H1 (cell line): ENCODE results near the gene AHRR. TPM values are rescaled to one million over a fixed set of nuclear protein-coding genes. Genes with fewer than 3 reads are reported as not detected.

Source experiments
- CTCF ChIA-PET: fragments of 300-600 bp; sonication (Branson Sonifier 250); formaldehyde crosslinking; loops from one replicate; lab custom pipeline; 2021; ENCODE audit not compliant: partially characterized antibody; lab: Charles Lee
- POLR2A ChIA-PET: fragments of 300-600 bp; sonication (Branson Sonifier 250); formaldehyde crosslinking; loops from one replicate; lab custom pipeline; 2021; ENCODE audit warnings: inconsistent platforms; ENCODE audit not compliant: partially characterized antibody; lab: Charles Lee
- DNase-seq, 2 experiments: peaks; one replicate each; pipeline versions ENCODE4 v3.0.0 to v3.0.0-alpha.2; 2010 to 2022; ENCODE audit warnings: low spot score in 2 of 2, low read depth in 1 of 2, mixed read lengths in 1 of 2
- FAIRE-seq: peaks from 2 replicates; lab custom pipeline; 2011; peaks lifted over from hg19 to GRCh38; lab: Jason Lieb, UNC
- H2AFZ ChIP-seq: 2 replicates; pipeline ENCODE4 v1.8.1; 2012; ENCODE audit warnings: low read length, inconsistent platforms
- H2AK5ac ChIP-seq: 2 replicates; pipeline ENCODE4 v1.6.1; 2013; ENCODE audit warnings: low read depth, low read length
- H2BK120ac ChIP-seq: replicated peaks from 2 replicates; pipeline ENCODE3; 2013; ENCODE audit warnings: low read depth, low read length, inconsistent platforms
- H2BK12ac ChIP-seq: 2 replicates; pipeline ENCODE4 v1.6.1; 2013; ENCODE audit warnings: low read depth, low read length
- H2BK15ac ChIP-seq: 2 replicates; pipeline ENCODE4 v1.6.1; 2013; ENCODE audit warnings: low read length
- H2BK20ac ChIP-seq: 2 replicates; pipeline ENCODE4 v1.6.1; 2013; ENCODE audit warnings: low read length
- H2BK5ac ChIP-seq: 2 replicates; pipeline ENCODE4 v1.6.1; 2013; ENCODE audit warnings: low read depth, low read length
- H3K14ac ChIP-seq: 2 replicates; pipeline ENCODE4 v1.6.1; 2013; ENCODE audit warnings: inconsistent platforms; ENCODE audit not compliant: insufficient read length
- H3K18ac ChIP-seq: 2 replicates; pipeline ENCODE4 v1.6.1; 2013; ENCODE audit warnings: low read length; ENCODE audit errors: extremely low read depth
- H3K23ac ChIP-seq: 2 replicates; pipeline ENCODE4 v1.6.1; 2013; ENCODE audit warnings: inconsistent platforms; ENCODE audit not compliant: insufficient read length
- H3K23me2 ChIP-seq: 2 replicates; pipeline ENCODE4 v1.6.1; 2013; ENCODE audit warnings: low read depth, low read length
- H3K27ac ChIP-seq: 2 replicates; pipeline ENCODE4 v1.6.1; 2011; ENCODE audit warnings: low read depth, low read length, inconsistent platforms
- H3K27me3 ChIP-seq, 4 experiments: replicated peaks in 1 of 4; 1 replicate in 1 of 4; 2 replicates in 3 of 4; pipeline versions ENCODE4 v1.6.1 to v1.8.1; 2011 to 2013; ENCODE audit warnings: low read length in 3 of 4, mild to moderate bottlenecking in 3 of 4, inconsistent platforms in 2 of 4, mixed read lengths in 2 of 4, moderate library complexity in 1 of 4; ENCODE audit not compliant: control insufficient read depth in 3 of 4, insufficient read depth in 3 of 4; ENCODE audit errors: extremely low read depth in 1 of 4
- H3K36me3 ChIP-seq, 4 experiments: 2 replicates each; pipeline versions ENCODE4 v1.6.1 to v1.8.1; 2011 to 2013; ENCODE audit warnings: mild to moderate bottlenecking in 4 of 4, low read length in 3 of 4, moderate library complexity in 2 of 4, control low read depth in 1 of 4, inconsistent platforms in 1 of 4; ENCODE audit not compliant: insufficient read depth in 4 of 4, control insufficient read depth in 2 of 4
- H3K4ac ChIP-seq: replicated peaks from 2 replicates; pipeline ENCODE3; 2013; ENCODE audit warnings: low read length, low read depth, mixed read lengths, inconsistent platforms; ENCODE audit not compliant: insufficient read length
- H3K4me1 ChIP-seq, 4 experiments: replicated peaks in 1 of 4; 1 replicate in 1 of 4; 2 replicates in 3 of 4; pipeline versions ENCODE4 v1.6.1 to v1.8.1; 2011 to 2013; ENCODE audit warnings: low read length in 3 of 4, inconsistent platforms in 2 of 4, mixed read lengths in 1 of 4; ENCODE audit not compliant: insufficient read depth in 4 of 4, control insufficient read depth in 3 of 4
- H3K4me2 ChIP-seq, 2 experiments: 2 replicates each; pipeline versions ENCODE4 v1.6.1 to v1.8.1; 2011 to 2013; ENCODE audit warnings: low read depth in 2 of 2, low read length in 2 of 2, control low read depth in 1 of 2, inconsistent platforms in 1 of 2, mild to moderate bottlenecking in 1 of 2; ENCODE audit not compliant: insufficient read depth in 1 of 2
- H3K4me3 ChIP-seq, 4 experiments: fragments of 200-600, 300-600 bp in 1 of 4; sonication (generic), shearing (Covaris generic), sonication (Bioruptor Twin) in 1 of 4; 2 replicates each; pipeline versions ENCODE4 v1.5.1 to v1.8.1; 2011 to 2016; ENCODE audit warnings: low read length in 4 of 4, low read depth in 3 of 4, control low read depth in 2 of 4, inconsistent platforms in 2 of 4, mild to moderate bottlenecking in 2 of 4, mixed read lengths in 1 of 4, moderate library complexity in 1 of 4; ENCODE audit not compliant: insufficient read depth in 2 of 4; ENCODE audit errors: extremely low read depth in 1 of 4
- H3K56ac ChIP-seq: replicated peaks from 2 replicates; pipeline ENCODE3; 2013; ENCODE audit warnings: low read depth, mild to moderate bottlenecking, mixed read lengths, low read length, inconsistent platforms; ENCODE audit not compliant: insufficient read length
- H3K79me1 ChIP-seq: 2 replicates; pipeline ENCODE4 v1.6.1; 2013; ENCODE audit warnings: low read depth, low read length, control low read depth
- H3K79me2 ChIP-seq, 2 experiments: 2 replicates each; pipeline versions ENCODE4 v1.6.1 to v1.8.1; 2012 to 2013; ENCODE audit warnings: low read length in 2 of 2, mild to moderate bottlenecking in 2 of 2, inconsistent platforms in 1 of 2; ENCODE audit not compliant: insufficient read depth in 2 of 2, control insufficient read depth in 1 of 2
- H3K9ac ChIP-seq, 4 experiments: replicated peaks in 1 of 4; 1 replicate in 1 of 4; 2 replicates in 3 of 4; pipeline versions ENCODE4 v1.6.1 to v1.8.1; 2011 to 2013; ENCODE audit warnings: low read depth in 3 of 4, low read length in 3 of 4, control low read depth in 2 of 4, mild to moderate bottlenecking in 2 of 4, moderate library complexity in 2 of 4, inconsistent platforms in 1 of 4; ENCODE audit errors: extremely low read depth in 1 of 4
- H3K9me3 ChIP-seq, 2 experiments: 2 replicates each; pipeline versions ENCODE4 v1.6.1 to v1.8.1; 2012 to 2013; ENCODE audit warnings: mild to moderate bottlenecking in 2 of 2, moderate library complexity in 2 of 2, control low read depth in 1 of 2, inconsistent platforms in 1 of 2, low read depth in 1 of 2, low read length in 1 of 2, mixed read lengths in 1 of 2; ENCODE audit not compliant: insufficient read depth in 2 of 2
- H4K20me1 ChIP-seq, 2 experiments: replicated peaks in 1 of 2; 2 replicates each; pipeline versions ENCODE3 to v1.8.1; 2011 to 2013; ENCODE audit warnings: inconsistent platforms in 2 of 2, low read length in 2 of 2, mild to moderate bottlenecking in 1 of 2; ENCODE audit not compliant: insufficient read depth in 2 of 2, control insufficient read depth in 1 of 2
- H4K5ac ChIP-seq: 2 replicates; pipeline ENCODE4 v1.6.1; 2013; ENCODE audit warnings: low read length, low read depth, mixed read lengths, inconsistent platforms; ENCODE audit not compliant: insufficient read length
- H4K8ac ChIP-seq: 2 replicates; pipeline ENCODE4 v1.8.0; 2013; ENCODE audit warnings: mild to moderate bottlenecking, moderate library complexity, low read length, inconsistent platforms; ENCODE audit not compliant: insufficient read depth; ENCODE audit errors: extremely low read depth
- H4K91ac ChIP-seq: replicated peaks from 2 replicates; pipeline ENCODE3; 2013; ENCODE audit warnings: low read length, mixed read lengths, inconsistent platforms; ENCODE audit not compliant: insufficient read length
- ATF2 ChIP-seq: IDR thresholded peaks from 2 replicates; pipeline ENCODE4 v1.6.1; 2012; ENCODE audit warnings: low read length, inconsistent platforms
- BACH1 ChIP-seq: IDR thresholded peaks from 2 replicates; pipeline ENCODE4 v1.6.1; 2012; ENCODE audit warnings: low read length, improper control_type of control experiment
- EGR1 ChIP-seq: IDR thresholded peaks from 2 replicates; pipeline ENCODE4 v1.6.1; 2011; ENCODE audit warnings: low read depth, low read length, borderline replicate concordance
- HDAC2 ChIP-seq, 2 experiments: fragments of 300-600 bp in 1 of 2; sonication (generic) in 1 of 2; IDR thresholded peaks; 2 replicates each; pipeline ENCODE4 v1.6.1; 2011 to 2012; ENCODE audit warnings: low read depth in 2 of 2, low read length in 2 of 2, mild to moderate bottlenecking in 2 of 2, moderate library complexity in 2 of 2, borderline replicate concordance in 1 of 2, inconsistent platforms in 1 of 2
- JUND ChIP-seq: IDR thresholded peaks from 2 replicates; pipeline ENCODE4 v1.6.1; 2011; ENCODE audit warnings: mild to moderate bottlenecking, improper control_type of control experiment, low read length
- RXRA ChIP-seq: IDR thresholded peaks from 2 replicates; pipeline ENCODE4 v1.6.1; 2011; ENCODE audit warnings: low read depth, mild to moderate bottlenecking, low read length, moderate library complexity; ENCODE audit not compliant: insufficient read depth
- SAP30 ChIP-seq: fragments of 300-600 bp; sonication (generic); IDR thresholded peaks from 2 replicates; pipeline ENCODE4 v1.7.1; 2012; ENCODE audit warnings: low read length, moderate library complexity, mild to moderate bottlenecking, inconsistent platforms; ENCODE audit not compliant: insufficient read depth, insufficient replicate concordance
- SP2 ChIP-seq: IDR thresholded peaks from 2 replicates; pipeline ENCODE4 v1.6.1; 2012; ENCODE audit warnings: mild to moderate bottlenecking, low read length, inconsistent platforms
- TAF7 ChIP-seq: optimal IDR thresholded peaks from 2 replicates; pipeline ENCODE3; 2011; ENCODE audit warnings: low read depth, mild to moderate bottlenecking, inconsistent platforms, low read length, moderate library complexity, borderline replicate concordance
- TBP ChIP-seq: IDR thresholded peaks from 2 replicates; pipeline ENCODE4 v1.6.1; 2011; ENCODE audit warnings: low read depth, low read length, improper control_type of control experiment
- WGBS, 2 experiments: shearing (Covaris generic) in 1 of 2; methylation state at CpG; one replicate each; pipeline versions ENCODE4 v1.1.6 to v1.1.7; 2013 to 2015; ENCODE audit warnings: low lambda C conversion rate in 2 of 2, mixed read lengths in 2 of 2, inconsistent platforms in 1 of 2, low coverage in 1 of 2, missing lambda C conversion rate in 1 of 2; ENCODE audit not compliant: insufficient replicate concordance in 2 of 2, insufficient coverage in 1 of 2, insufficient read length in 1 of 2; ENCODE audit errors: extremely low coverage in 1 of 2, missing lambda C conversion rate in 1 of 2; 5-methylcytosine and 5-hydroxymethylcytosine counted together
- polyA plus RNA-seq, 7 experiments: library from polyadenylated mRNA; depleted of rRNA in 3 of 7; stranded (reverse) in 5 of 7; unstranded in 2 of 7; fragments of >200 nt in 5 of 7; fragments of 200-250 nt in 2 of 7; gene quantifications; 1 replicate in 5 of 7; 2 replicates in 1 of 7; 4 replicates in 1 of 7; pipeline versions ENCODE4 v1.2.1 to v1.2.3, GENCODE V29; 2011 to 2013; ENCODE audit warnings: missing spikeins in 2 of 7, mixed read lengths in 2 of 7
- total RNA-seq: library from RNA; stranded (reverse); fragmentation: NEBNext Ultra II Directional; extraction: Animal tissue kit (Norgen Biotek cat#: 25700); gene quantifications from 2 replicates; pipeline ENCODE4 v1.2.1, GENCODE V29; 2021
- TF ChIP-seq, protein P1 (sequence below): IDR thresholded peaks from 2 replicates; pipeline ENCODE4 v1.6.1; 2012; ENCODE audit warnings: inconsistent platforms

AHRR gene
- total and polyA plus RNA-seq, 2 of the 8 experiments (the other 6 are each of a cell fraction or from before 2014, with no cell fraction given), result 0.41 to 0.80 TPM

- Histone ChIP-seq H3K27ac (no peak overlapping the region), H3K4me2 (no peak overlapping the region), H3K79me1 (peaks cover 2% of the 10 kb centered on the region; the same call in 1 of the 2 replicates), H3K79me2 (peaks cover 0 to 4% of the 10 kb centered on the region in 2 experiments; a peak in 1 of 4 replicates), H3K56ac (no peak overlapping the region), H2AFZ (no peak overlapping the region), H3K36me3 (no peaks in the 10 kb centered on the region), H3K4me1 (peaks cover 0 to 6% (median 5%) of the 10 kb centered on the region in 4 experiments; a peak in 4 of 7 replicates), H3K18ac (no peak overlapping the region), H3K4me3 (no peak overlapping the region), H3K27me3 (no peaks in the 10 kb centered on the region), H2BK15ac (no peak overlapping the region), H3K14ac (no peak overlapping the region), H2BK5ac (no peak overlapping the region), H2BK20ac (no peak overlapping the region), H2AK5ac (no peak overlapping the region), H2BK12ac (no peak overlapping the region), H3K9ac (no peak overlapping the region), H3K9me3 (no peaks in the 10 kb centered on the region), H4K8ac (no peak overlapping the region), H3K23me2 (peaks cover 10% of the 10 kb centered on the region; the same call in 1 of the 2 replicates), H4K20me1 (peaks cover 0 to 5% of the 10 kb centered on the region in 2 experiments), H4K5ac (no peak overlapping the region), H3K23ac (no peak overlapping the region), H2BK120ac (no peak overlapping the region), H4K91ac (no peak overlapping the region), H3K4ac (no peak overlapping the region)
- WGBS, 2 experiments, result 78% methylated on average over 10 of the region's 14 CpGs; no CpG with 5 or more reads in 1 of the 2 experiments
- DNase-seq (no peak), FAIRE-seq (no peak)
- POLR2A ChIA-PET, result interaction anchor here (0.5 kb wide), 1 partner anchor 41 kb away, joined by 3 read pairs; no protein-coding TSS in a partner anchor
- CTCF ChIA-PET, result interaction anchor here (0.6 to 2.0 kb wide), 7 partner anchors 8 to 121 kb away, joined by 3 to 9 read pairs (median 4); partner anchors contain the start of gene AHRR
- TF ChIP-seq TBP (no peak), SP2 (no peak), SAP30 (no peak), RXRA (no peak), EGR1 (no peak), JUND (no peak), HDAC2 (IDR thresholded peaks at IDR 0.05; ENCODE audit: borderline replicate concordance in 1 of 2, low read depth in 2 of 2, low read length in 2 of 2) (no peak), ATF2 (no peak), TAF7 (no peak), BACH1 (no peak)
- TF ChIP-seq, protein P1, sequence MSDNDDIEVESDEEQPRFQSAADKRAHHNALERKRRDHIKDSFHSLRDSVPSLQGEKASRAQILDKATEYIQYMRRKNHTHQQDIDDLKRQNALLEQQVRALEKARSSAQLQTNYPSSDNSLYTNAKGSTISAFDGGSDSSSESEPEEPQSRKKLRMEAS, result no peak
Measured at GRCh38 chr5:438481-438981, 117.0 kb downstream of the AHRR start.
